GM20431 (cell line): Measurements from ENCODE around the gene TBC1D24.
"Not testable (repeated sequence)": the region's sequence is repeated elsewhere in the genome, so short reads cannot be mapped to it uniquely, and the experiment has no call there.

ENCODE experiments used
- in situ Hi-C: fragments of 300-500 bp; cut with MseI, MboI; formaldehyde crosslinking; loops from one replicate; pipeline ENCODE4 v1.15.0; 2020; ENCODE audit warnings: low sequenced_read_pairs; ENCODE audit not compliant: unreplicated experiment

The TBC1D24 gene

DNA sequence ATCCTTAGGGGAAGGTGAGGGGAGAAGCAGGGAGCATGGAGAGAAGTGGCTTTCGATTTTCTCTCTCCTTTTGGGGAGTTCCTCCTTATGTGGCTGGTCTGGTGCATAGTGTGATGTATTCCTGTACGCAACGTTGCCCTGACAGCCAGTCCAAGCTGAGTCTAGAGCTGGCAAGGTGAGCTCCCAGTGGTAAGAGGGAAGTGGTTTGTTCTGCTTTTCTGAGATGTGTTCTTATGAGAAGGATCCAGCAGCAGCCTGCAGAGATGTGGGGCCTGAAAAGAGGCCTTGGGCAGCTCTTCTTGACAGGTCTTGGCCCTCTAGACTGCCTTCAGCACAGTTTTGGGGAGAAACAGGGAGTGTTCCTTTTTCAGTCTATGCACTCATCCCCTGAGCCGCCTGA lies 66.0 kb downstream of the TBC1D24 start:
- in situ Hi-C loops: not testable (repeated sequence)

DNA sequence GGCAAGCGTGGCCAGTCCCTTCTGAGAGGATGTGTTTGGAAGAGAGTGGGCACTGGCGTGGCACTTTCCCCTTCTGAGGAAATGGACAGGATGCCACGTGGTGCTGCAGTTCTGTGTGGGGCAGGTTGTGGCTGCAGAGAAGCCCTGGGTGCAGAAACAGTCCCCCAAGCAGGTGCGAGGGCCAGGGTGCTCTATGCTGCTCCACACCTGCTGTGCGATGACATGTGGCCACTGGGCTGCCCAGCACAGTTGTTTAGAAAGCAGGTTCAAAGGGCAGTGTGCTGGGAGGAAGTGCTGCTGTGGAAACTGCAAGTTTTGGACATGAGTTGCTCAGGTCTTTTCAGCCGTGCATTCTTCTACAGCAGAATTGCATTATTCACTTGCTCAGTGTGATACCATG lies 66.5 kb downstream of the TBC1D24 start:
- in situ Hi-C loops: not testable (repeated sequence)

DNA sequence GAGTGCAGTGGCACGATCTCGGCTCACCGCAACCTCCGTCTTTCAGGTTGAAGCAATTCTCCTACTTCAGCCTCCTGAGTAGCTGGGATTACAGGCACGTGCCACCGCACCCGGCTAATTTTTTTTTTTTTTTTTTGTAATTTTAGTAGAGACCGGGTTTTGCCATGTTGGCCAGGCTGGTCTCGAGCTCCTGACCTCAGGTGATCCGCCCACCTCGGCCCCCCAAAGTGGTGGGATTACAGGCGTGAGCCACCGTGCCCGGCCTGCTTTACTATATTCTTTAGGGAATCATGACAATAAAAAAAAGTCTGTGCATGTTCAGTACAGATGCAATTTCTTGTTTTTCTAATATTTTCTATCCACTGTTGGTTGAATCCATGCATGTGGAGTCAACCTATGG lies 68.8 kb downstream of the TBC1D24 start:
- in situ Hi-C loops: not testable (repeated sequence)

DNA sequence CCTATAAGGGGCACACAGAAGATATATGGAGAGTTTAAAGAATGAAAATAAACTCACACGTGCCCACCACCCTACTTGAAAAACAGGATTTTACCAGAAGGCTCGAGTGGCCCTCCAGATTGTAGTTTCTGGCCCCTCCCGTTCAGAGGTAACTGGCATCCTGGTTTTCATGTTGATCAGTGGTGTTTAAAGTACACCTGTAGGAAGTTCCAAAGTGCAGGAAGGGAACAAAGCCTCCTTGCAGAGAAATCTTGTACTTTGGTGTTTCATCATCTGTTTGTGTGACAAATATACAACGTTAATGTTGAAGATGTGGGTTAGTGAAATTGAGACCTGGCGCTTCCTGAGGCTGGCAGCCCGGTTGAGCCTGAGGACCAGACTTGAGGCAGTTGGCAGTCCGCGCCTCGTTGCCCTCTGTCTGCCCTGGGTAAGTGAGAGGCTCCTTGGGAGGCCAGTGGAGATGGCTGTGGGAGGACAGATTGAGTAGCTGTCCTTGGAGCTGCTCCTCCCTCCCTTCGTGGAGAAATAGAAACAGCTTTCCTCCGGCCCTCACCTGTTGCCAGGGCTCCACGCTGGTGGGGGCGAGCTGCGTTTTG lies 75.5 kb downstream of the TBC1D24 start:
- in situ Hi-C loops: not testable (repeated sequence)

DNA sequence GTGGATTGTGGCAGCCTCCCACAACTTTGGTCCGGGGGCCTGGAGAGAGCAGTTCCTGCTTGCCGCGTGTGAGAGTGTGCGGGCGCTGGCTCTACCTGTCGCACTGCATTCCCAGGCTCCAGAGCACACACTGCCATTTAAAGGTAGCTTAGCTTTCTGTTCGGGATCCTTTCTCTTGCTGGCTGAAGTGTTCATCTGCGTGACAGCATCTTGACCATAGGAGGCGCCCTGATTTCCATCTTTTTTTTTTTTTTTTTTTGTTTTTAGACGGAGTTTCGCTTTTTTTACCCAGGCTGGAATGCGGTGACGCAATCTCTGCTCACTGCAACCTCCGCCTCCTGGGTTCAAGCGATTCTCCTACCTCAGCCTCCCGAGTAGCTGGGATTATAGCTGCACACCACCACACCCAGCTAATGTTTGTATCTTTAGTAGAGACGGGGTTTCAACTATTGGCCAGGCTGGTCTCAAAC lies 76.5 kb downstream of the TBC1D24 start:
- in situ Hi-C loops: not testable (repeated sequence)

DNA sequence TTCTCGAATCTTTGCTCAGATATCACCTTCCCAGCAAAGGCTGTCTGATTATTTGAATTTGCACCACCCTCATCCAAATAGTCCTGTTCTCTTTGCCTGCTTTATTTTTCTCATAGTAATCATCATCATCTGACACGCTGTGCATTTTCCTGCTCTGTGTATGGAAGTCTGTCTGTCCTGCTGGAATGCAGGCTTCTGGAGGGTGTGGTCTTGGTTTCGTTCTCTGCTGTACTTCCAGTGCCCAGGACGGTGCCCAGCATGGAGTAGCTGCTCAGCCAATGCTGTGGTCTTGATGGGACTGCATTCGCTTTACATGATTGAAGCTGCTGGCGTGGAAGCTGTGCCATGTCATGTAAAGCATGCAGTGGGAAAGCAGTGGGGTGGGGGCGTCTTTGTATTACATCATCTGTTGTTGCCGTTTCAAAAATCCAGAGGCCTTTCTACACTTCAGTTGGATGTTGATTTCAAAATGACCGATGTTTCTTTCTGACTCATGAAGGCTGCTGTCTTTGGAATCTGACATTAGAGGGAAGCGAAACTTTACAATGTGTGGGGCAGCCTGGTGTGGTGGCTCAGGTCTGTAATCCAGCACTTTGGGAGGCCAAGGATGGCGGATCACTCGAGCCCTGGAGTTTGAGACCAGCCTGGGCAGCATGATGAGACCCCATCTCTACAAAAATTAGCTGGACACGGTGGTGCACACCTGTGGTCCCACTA lies 79.9 kb downstream of the TBC1D24 start:
- in situ Hi-C loops: not testable (repeated sequence)
